Spleen (tissue), 7 donors: ENCODE data around the gene MED13.

Experiments
- POLR2A ChIP-seq, 3 donors: fragments of 450-650 bp; IDR thresholded peaks; one replicate each; pipeline ENCODE4 v1.5.1; 2017; ENCODE audit warnings: antibody characterized with exemption in 3 of 3, mild to moderate bottlenecking in 1 of 3
- TF ChIP-seq, protein P1 (sequence below), 11 experiments: fragments of 200-600 bp in 7 of 11; fragments of 450-650 bp in 4 of 11; sonication (generic) in 4 of 11; IDR thresholded peaks in 8 of 11; conservative IDR thresholded peaks in 3 of 11; 1 replicate in 7 of 11; 2 replicates in 4 of 11; pipeline versions ENCODE4 v1.4.0 to v1.8.0; 2016 to 2021; ENCODE audit warnings: antibody characterized with exemption in 11 of 11, inconsistent platforms in 4 of 11, mild to moderate bottlenecking in 1 of 11
- donor health status: DM: no; HTN: no; CAD: no; lungs with moderate emphysema.
- donor health status: DM: no; HTN: no; CAD: no.
- donor health status: DM: no; HTN: no; CAD: no.

DNA sequence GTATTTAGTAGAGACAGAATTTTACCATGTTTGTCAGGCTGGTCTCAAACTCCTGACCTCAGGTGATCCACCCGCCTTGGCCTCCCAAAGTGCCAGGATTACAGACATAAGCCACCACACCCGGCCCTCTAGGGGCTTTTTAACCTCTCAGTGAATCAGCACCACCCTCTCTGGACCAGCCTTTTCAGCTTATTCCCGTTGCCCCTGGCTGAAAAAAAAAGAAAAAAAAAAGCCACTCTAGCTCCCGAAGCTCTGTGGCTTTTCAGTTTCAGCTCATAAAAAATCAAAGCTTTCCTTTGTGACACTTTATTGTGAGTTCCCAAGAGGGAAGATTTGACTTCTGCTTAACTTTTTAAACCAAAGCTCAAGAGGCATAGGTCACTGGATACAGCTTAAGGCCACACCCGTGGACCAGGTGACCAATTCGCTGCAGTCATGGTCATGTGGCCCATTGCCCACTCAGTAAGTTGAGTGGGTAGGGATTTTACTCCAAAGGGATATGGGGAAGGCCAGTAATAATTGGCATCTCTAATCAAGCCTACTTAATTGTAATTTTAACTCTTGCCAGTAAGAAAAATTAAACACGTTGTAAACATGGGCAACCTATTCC lies 46.6 kb upstream of the MED13 start:
- TF ChIP-seq, protein P1, sequence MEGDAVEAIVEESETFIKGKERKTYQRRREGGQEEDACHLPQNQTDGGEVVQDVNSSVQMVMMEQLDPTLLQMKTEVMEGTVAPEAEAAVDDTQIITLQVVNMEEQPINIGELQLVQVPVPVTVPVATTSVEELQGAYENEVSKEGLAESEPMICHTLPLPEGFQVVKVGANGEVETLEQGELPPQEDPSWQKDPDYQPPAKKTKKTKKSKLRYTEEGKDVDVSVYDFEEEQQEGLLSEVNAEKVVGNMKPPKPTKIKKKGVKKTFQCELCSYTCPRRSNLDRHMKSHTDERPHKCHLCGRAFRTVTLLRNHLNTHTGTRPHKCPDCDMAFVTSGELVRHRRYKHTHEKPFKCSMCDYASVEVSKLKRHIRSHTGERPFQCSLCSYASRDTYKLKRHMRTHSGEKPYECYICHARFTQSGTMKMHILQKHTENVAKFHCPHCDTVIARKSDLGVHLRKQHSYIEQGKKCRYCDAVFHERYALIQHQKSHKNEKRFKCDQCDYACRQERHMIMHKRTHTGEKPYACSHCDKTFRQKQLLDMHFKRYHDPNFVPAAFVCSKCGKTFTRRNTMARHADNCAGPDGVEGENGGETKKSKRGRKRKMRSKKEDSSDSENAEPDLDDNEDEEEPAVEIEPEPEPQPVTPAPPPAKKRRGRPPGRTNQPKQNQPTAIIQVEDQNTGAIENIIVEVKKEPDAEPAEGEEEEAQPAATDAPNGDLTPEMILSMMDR (IDR thresholded peaks at IDR 0.05 in 8 of 11, conservative IDR thresholded peaks at IDR 0.05 in 3 of 11), result no peak
- no peak for TF ChIP-seq POLR2A (IDR thresholded peaks at IDR 0.05)
